Colonic mucosa (tissue), 4 donors: ENCODE data around the gene FAR2. TPM values are rescaled to one million over a fixed set of nuclear protein-coding genes. Genes with fewer than 3 reads are reported as not detected.
"Not testable (repeated sequence)": the region's sequence is repeated elsewhere in the genome, so short reads cannot be mapped to it uniquely, and the experiment has no call there.

Experiments
- DNase-seq: peaks from one replicate; pipeline ENCODE4 v3.0.0-alpha.2; 2020
- H3K27ac ChIP-seq: fragments of 200-600 bp; one replicate; pipeline ENCODE4 v1.8.0; 2021
- H3K27me3 ChIP-seq: fragments of 200-600 bp; one replicate; pipeline ENCODE4 v1.8.0; 2021
- H3K36me3 ChIP-seq: fragments of 200-600 bp; one replicate; pipeline ENCODE4 v1.8.0; 2021
- H3K4me1 ChIP-seq: fragments of 200-600 bp; one replicate; pipeline ENCODE4 v1.8.0; 2021; ENCODE audit warnings: mild to moderate bottlenecking
- H3K4me3 ChIP-seq: fragments of 200-600 bp; one replicate; pipeline ENCODE4 v1.8.0; 2021
- H3K9ac ChIP-seq, 2 donors: one replicate each; pipeline ENCODE4 v1.7.0; 2013; ENCODE audit warnings: control low read depth in 2 of 2, low read depth in 2 of 2, low read length in 2 of 2
- H3K9me3 ChIP-seq: fragments of 200-600 bp; one replicate; pipeline ENCODE4 v1.8.0; 2021
- CTCF ChIP-seq: fragments of 200-600 bp; IDR thresholded peaks from one replicate; pipeline ENCODE4 v1.8.0; 2022; ENCODE audit warnings: antibody characterized with exemption, mild to moderate bottlenecking
- intact Hi-C: fragments of 100-400 bp; cut with DNase I; formaldehyde crosslinking; loops from one replicate; pipeline ENCODE4 v1.14.1; 2022
- total RNA-seq, 2 donors: library from RNA; stranded (reverse); fragmentation: NEBNext Ultra II Directional in 1 of 2; extraction: Animal tissue kit (Norgen Biotek cat#: 25700) in 1 of 2; gene quantifications; one replicate each; pipeline ENCODE4 v1.2.1, GENCODE V29; 2021
- donor health status: healthy.
- donor health status: DM: no; HTN: no; CAD: no.
- donor health status: DM: no; HTN: no; CAD: no.

Gene FAR2
- total RNA-seq, 2 donors from 2014 or later, result 67.4 to 83.6 TPM

- Histone ChIP-seq H3K27ac (no peak overlapping the region), H3K9me3 (no peaks in the 10 kb centered on the region), H3K9ac (no peak overlapping the region), H3K36me3 (no peaks in the 10 kb centered on the region), H3K4me3 (no peak overlapping the region), H3K4me1 (no peaks in the 10 kb centered on the region), H3K27me3 (no peaks in the 10 kb centered on the region)
- no peak for TF ChIP-seq CTCF
- DNase-seq, result no peak
- intact Hi-C loops, result no loop called here
These were observed 36.0 kb upstream of the FAR2 start for GRCh38 chr12:29113101-29113500.

DNA sequence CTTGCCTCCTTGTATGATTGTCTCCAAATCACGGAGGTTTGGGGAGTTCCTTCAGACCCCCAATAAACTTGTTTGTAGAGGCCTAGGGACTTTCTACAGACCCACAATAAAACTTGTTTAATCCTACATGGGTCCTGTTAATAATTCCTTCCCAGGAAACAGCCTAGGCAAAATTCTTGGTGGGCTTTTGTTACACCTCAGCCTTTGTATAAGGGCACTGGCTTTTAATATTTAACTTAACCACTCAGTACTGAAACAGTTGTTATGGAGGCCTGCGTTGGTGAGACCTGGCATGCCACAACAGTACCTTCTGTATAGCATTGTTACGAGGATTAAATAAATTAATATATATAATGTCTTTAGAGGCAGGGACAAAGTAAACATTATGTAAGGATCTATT lies 32.7 kb upstream of the FAR2 start:
- Histone ChIP-seq H3K27ac (no peak overlapping the region), H3K9me3 (no peaks in the 10 kb centered on the region), H3K9ac (no peak overlapping the region), H3K4me3 (no peak overlapping the region), H3K27me3 (no peaks in the 10 kb centered on the region), H3K4me1 (no peaks in the 10 kb centered on the region), H3K36me3 (no peaks in the 10 kb centered on the region)
- no peak for DNase-seq
- TF ChIP-seq CTCF, result no peak
- intact Hi-C loops, result no loop called here

DNA sequence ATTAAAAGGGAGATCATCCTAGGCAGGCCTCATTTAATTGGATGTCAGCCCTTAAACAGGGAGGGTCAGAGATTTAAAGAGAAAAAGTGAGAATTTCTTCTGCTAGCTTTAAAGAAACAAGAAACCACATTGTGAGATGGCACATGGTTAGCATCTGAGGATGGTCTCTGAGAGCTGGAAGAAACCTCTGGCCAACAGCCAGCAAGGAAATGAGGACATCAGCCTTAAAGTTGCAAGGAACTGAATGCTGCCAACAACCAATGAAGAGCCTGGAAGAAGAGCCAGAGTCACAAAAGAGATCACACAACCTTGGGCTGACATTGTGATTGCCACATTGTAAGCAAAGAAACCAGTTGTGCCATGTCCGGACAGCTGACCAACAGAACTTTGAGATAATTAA lies 17.5 kb upstream of the FAR2 start:
- Histone ChIP-seq H3K4me3 (no peak overlapping the region), H3K9me3 (no peaks in the 10 kb centered on the region), H3K27me3 (no peaks in the 10 kb centered on the region), H3K27ac (no peak overlapping the region), H3K36me3 (no peaks in the 10 kb centered on the region), H3K4me1 (no peaks in the 10 kb centered on the region), H3K9ac (no peak overlapping the region)
- intact Hi-C loops, result no loop called here
- no peak for TF ChIP-seq CTCF
- DNase-seq, result no peak

DNA sequence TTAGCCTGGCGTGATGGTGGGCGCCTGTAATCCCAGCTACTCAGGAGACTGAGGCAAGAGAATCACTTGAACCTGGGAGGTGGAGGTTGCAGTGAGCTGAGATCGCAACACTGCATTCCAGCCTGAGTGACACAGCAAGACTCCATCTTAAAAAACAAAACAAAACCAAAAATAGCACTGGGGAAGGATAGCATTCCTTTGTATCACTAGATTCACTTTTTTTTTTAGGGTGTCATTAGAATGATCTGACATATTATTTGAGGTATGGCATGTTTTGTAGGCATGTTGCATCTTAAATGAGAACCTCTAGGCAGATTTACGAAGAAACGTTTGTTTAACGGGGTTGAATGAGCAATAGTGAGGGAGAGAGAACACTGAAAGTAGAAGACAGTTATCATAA lies 16.8 kb upstream of the FAR2 start:
- Histone ChIP-seq H3K9me3 (no peaks in the 10 kb centered on the region), H3K9ac (no peak overlapping the region), H3K4me1 (no peaks in the 10 kb centered on the region), H3K27ac (no peak overlapping the region), H3K4me3 (no peak overlapping the region), H3K27me3 (no peaks in the 10 kb centered on the region), H3K36me3 (no peaks in the 10 kb centered on the region)
- TF ChIP-seq CTCF, result no peak
- intact Hi-C loops, result no loop called here
- DNase-seq, result no peak

DNA sequence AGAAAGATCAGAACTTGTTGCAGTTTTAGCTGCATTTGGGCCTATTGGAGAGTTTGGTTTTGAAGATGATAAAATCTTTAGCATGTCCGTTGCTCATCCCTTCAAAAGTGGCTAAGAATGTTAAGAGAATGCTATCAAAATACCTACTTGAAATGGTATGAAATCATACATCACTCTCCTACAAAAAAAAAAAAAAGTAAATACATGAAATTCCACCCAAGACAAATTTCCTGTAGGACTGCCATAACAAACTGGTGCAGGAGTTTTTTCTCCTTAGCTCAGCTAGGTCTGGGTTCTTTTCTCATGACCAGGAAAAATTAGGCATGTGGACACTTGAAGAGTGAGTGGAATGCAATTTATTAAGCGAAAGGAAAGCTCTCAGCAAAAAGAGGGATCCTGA lies 15.9 kb upstream of the FAR2 start:
- no peak for TF ChIP-seq CTCF
- H3K9ac ChIP-seq, result no peak overlapping the region
- no peaks in the 10 kb centered on the region for H3K4me1 ChIP-seq
- H3K27ac ChIP-seq, result no peak overlapping the region
- no peaks in the 10 kb centered on the region for H3K9me3 ChIP-seq
- DNase-seq, result no peak
- H3K36me3 ChIP-seq, result no peaks in the 10 kb centered on the region
- no peak overlapping the region for H3K4me3 ChIP-seq
- H3K27me3 ChIP-seq, result no peaks in the 10 kb centered on the region
- intact Hi-C loops, result no loop called here

DNA sequence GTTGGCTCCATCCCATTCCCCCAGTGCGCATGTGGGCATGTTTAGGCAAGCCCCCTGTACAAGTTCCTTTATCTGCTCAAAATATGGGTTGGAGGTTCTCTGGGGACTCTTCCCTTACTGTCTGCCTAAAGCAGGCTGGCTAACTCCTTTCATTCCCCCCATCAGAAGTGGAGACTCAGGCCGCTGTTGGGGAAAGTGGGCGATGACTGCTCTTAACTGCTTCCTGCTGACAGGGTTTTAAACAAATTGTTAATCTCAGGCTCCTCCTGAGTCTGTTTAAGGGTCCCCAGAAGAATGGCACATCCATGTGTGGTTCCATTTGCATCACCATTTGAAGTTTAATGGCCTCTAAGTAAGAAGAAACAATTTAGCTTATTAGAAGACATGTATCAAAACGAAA lies 15.4 kb upstream of the FAR2 start:
- Histone ChIP-seq H3K4me1 (no peaks in the 10 kb centered on the region), H3K36me3 (no peaks in the 10 kb centered on the region), H3K4me3 (no peak overlapping the region), H3K9ac (no peak overlapping the region), H3K9me3 (no peaks in the 10 kb centered on the region), H3K27me3 (no peaks in the 10 kb centered on the region), H3K27ac (no peak overlapping the region)
- intact Hi-C loops, result no loop called here
- TF ChIP-seq CTCF, result no peak
- DNase-seq, result no peak

DNA sequence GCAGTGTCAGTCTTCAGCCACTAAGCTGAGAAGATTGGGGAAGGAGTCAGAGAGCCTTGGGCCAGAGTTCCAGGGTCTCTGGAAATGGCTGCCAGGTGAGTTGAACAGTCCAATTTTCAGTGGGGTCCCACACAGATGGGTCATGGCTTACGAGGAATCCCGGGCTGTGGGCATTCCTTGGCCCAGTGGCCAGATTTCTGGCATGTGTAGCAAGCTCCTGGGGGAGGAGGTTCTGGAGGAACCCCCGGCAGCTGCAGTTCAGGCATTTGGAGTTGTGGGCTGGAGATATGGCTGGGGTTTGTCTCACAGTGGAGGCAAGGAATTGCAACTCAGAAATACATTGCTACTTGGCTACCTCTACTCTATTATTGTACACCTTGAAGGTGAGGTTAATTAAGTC lies 10.8 kb upstream of the FAR2 start:
- H3K9me3 ChIP-seq, H3K36me3 ChIP-seq, H3K27ac ChIP-seq, DNase-seq, H3K9ac ChIP-seq, H3K4me1 ChIP-seq, intact Hi-C loops, H3K27me3 ChIP-seq, H3K4me3 ChIP-seq: not testable (repeated sequence)

DNA sequence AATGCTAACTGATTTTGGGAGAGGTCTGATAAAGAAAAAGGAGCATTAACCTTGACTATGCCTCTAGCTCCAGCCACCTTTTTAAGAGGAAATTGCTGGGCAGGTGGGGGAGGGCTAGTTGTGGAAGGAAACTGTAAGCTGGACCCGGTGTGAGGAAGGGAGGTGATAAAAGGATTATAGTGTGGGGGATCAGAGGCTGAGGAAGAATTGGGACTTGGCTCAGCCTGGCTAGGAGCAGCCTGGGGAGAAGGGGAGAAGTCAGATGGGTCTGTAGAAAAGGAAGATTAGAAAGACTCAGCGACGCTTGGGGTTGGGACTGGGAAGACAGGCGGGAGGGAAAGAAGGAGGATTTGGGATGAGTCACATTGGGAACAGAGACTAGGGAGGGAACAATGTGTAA lies 10.2 kb upstream of the FAR2 start:
- H3K4me1 ChIP-seq, DNase-seq, H3K27me3 ChIP-seq, H3K9me3 ChIP-seq, H3K9ac ChIP-seq, H3K36me3 ChIP-seq, intact Hi-C loops, H3K4me3 ChIP-seq, H3K27ac ChIP-seq: not testable (repeated sequence)
